Activated CD4-positive, alpha-beta T cell treated with anti-CD3 and anti-CD28 coated beads for 48 hours (primary cell): ENCODE results near the gene CTIF.

Experiments
- DNase-seq: peaks from one replicate; pipeline ENCODE4 v3.0.0-alpha.2; 2020

The CTIF gene

DNA sequence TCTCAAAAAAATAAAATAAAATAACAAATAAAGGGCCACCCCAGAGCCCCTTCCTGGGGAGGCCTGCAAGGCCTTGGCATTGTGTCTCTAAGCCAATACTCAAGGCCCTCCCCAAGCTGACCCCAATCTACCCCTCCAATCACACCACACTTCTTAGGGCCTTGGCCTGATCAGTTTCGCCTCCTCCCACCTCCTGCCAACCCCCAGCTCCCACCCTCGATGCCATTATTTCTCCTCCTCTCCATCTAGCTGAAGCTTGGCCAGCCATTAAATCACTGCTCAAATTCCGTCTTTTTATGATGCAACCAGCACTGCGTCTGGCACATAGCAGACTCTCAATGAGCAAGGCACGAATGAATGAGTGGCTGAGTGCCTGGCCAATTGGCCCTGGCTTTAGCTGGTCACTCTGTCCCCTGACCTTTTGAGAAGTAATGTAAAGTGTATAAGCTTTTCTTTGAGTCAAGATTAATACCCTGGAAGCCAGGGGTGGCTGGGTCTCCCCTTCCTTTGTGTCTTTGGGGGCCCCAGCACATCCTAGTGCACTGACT, 356.0 kb downstream of the CTIF start:
- DNase-seq, result no peak

GRCh38 chr18:48896326-48896874, 357.6 kb downstream of the CTIF start:
- no peak for DNase-seq

DNA sequence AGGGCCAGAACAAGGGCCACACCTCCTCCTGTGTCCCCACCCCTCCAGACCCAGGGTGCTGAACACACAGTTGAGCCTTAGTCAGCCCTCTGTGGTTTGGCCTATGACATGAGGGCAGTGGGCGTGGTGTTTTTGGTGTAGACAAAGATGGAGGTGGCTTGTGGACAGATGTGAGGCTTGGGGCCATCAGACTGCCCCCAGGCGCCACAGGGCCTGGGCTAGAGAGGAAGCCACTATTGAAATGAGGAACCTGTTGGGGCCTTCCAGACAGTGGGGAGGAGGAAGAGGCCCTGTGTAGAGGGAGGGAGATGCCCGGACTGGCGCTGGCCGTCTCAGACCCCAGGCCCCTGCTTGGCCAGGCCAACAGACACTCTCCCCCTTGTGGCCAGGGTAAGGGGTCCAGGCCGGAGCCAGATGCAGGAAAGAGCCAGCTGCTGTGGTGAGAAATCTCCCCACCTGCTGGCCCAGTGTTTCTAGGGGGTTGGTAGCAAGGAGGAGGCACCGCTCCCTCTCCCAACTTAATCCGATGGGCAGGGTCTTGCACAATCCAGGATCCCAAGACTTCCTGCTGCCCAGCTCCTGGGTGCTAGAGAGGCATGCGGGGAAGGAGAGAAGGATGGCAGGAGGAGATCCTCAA, 358.2 kb downstream of the CTIF start:
- peak; percentile 60 for DNase-seq

GRCh38 chr18:48897531-48897930, 358.7 kb downstream of the CTIF start:
- no peak for DNase-seq

- DNase-seq, result no peak
Measured at GRCh38 chr18:48898521-48898920, 359.7 kb downstream of the CTIF start.

DNA sequence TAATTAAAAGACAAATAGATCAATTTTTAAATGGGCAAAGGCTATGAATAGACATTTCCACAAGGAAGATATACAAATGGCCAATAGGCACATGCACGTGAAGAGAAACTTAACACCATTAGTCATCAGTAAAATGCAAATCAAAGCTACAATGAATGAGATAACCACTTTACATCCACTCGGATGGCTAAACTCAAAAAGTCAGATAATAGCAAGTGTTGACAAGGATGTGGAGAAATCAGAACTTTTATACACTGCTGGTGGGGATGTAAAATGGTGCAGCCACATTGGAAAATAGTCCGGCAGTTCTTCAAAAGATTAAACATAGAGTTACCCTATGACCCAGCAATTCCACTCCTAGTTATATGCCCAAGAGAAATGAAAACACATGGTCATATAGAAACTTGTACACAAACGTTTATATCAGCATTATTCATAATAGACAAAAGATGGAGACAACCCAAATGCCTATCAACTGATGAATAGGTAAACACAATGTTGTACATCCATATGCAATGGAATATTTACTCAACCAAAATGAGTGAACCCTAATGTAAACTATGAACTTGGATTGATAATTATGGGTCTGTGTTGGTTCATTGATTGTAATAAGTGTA, 360.8 kb downstream of the CTIF start:
- no peak for DNase-seq

GRCh38 chr18:48900469-48900868, 361.6 kb downstream of the CTIF start:
- no peak for DNase-seq

DNA sequence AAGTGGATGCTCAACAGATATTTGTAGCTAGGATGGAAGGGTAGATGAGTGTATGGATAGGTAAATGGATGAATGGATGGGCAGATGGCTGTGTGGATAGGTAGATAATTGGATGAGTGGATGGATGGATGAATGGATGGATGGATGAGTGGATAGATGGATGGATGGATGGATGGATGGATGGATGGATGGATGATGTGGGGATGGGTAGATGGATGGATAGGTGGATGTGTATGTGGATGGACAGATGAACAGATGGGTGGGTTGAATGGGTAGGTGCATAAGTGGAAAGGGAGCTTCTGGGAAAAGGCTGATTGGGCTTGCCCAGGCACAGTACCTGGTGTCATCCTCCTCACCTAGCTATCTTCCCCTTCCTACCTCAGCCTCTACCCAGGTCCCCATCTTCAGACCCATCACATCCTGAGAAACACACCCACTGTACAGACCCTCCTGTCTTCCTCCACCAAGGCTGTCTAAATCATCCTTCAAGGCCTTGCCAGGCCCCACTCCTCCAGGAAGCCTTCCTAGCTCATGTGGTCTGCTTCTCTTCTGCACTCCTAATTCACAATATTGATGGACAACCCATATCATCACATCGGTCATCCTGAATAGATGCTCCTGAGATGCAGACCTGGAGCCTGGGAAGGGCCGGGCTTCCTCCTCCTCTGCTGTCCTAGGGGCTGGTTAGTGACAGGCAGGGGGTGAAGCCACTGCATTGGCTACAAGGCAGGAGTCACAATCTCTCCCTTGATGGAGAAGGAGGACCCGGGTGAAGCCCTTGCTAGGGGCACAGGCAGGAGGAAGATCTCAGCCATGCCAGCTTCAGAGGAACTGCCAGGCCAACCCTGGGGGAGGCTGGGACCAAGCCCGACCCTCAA, 362.6 kb downstream of the CTIF start:
- DNase-seq, result no peak

DNA sequence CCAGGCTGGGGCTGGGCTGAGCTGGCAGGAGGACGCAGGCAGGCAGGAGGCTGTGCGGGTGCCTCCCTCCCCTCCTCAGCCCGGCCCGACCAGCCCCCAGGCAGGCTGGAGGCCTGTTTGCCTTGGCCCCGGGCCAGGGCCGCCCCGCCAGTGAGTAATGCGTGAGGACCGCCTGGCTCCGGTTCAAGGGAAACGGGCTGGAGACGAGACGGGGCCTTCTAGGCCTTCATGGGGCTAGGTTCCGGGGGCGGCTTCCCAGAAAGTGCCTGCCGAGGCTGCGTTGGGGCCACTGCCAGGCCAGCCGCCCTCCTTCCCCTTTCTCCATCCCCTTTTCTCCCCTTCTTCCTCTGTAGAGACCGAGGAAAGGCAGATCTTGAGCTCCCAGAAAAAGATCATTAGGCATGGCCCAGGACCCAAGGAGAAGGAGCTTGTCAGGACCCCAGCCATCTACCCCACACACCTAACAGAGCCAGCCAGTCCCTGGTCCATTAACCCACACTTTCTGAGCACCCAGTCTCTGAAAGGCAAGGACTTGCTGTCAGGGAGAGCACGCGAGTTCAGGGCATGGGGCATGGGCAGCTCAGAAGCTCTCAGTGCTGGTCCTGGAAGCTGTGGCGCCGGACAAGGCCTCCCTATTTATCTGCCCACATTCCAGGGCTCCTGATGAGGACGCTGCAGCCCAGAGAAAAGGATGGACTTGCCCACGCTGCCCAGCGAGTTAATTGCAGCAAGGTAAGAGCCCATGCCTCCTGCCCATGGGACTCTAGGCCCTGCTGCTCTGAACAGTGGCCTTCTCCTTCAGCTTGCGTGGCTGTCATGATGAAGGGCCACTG, 363.4 kb downstream of the CTIF start:
- no peak for DNase-seq

- DNase-seq, result no peak
Measured at GRCh38 chr18:48902856-48903601, 364.2 kb downstream of the CTIF start.

DNA sequence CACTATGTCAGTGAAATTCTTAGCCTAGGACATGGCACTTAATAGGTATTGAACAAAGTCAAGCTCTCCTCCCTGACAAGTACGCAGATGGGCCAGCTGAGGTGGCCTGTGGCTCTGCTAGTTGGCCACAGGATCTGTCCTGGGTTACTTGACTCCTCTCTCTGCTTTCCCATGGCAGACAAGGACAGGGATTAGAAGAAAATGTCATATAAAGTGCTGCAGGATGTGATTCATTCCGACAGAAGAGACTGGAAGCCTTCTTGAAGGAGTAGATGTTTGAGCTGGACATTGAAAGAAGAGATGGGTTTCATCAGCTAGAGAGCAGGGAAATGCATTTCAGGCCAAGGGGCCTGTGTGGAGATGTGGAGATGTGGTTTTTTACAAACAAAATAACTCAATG, 365.3 kb downstream of the CTIF start:
- DNase-seq, result no peak

- DNase-seq, result no peak
Measured at GRCh38 chr18:48904847-48905394, 366.1 kb downstream of the CTIF start.

DNA sequence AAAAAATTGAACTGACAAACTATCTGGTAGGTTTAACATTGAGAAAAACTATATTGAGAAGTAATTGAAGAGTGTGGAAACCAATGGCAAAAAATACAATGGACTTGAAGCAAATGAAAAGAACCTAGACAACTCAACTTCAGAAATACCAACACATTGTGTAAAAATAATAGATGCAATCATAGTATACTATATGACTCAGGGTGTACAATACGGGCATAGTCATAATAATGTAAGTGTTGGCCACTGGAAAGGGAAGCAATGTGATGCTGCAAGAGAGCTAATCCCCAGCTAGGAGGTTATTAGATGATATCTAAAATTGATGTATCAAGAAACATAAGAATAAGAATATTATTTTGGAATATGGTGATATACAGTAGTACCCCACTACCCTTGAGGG, 366.7 kb downstream of the CTIF start:
- no peak for DNase-seq

GRCh38 chr18:48908916-48909315, 370.1 kb downstream of the CTIF start:
- DNase-seq, result no peak

DNA sequence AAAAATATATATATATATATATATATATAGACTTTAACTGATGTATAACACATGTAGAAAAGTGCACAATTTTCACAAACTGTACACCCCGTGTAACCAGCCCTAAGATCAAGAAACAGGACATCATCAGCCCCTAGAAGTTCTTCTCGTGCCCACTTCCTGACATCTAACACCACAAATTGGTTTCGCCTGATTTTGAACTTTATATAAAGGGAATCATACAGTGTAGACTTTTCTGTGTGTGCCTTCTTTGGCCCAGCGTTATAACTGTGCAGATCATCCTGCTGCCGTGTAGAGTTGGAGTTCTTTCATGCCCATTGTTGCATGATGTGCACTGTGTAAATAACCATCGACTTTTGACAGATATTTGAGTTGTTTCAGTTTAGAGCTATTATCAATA, 370.9 kb downstream of the CTIF start:
- no peak for DNase-seq

DNA sequence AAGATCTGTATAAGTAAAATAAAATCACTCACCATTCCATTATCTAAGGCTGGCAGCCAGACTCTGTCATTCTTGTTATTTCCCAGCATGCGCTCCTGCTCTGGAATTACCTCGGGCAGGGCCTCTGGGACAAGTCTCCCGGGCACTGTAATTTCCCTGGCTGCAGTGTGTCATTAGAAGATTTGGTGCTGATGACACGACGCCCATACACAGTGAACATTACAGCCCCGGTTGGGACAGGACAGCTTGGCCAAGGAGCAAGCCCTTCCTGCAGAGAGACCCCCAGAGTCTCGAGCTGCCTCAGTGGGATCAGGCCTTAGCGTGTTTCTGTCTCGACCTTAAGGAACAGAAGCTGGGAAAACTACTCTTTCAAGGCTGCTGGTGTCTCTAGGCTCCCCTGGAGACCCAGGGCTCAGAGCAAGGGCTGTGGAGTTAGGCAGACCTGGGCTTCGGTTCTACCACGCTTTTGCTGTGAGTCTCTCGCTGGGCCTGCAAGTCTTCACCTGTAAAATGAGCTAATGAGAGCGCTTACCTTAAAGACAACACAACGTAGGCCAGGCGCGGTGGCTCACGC, 372.2 kb downstream of the CTIF start:
- no peak for DNase-seq
